HL-60 (cell line): ENCODE measurements around the gene SIPA1L3.

Source experiments
- DNase-seq, 2 experiments: peaks; one replicate each; pipeline ENCODE4 v3.0.0-alpha.2; 2010 to 2020; ENCODE audit warnings: low read depth in 1 of 2, low spot score in 1 of 2
- H3K27ac ChIP-seq: fragments of 250-450 bp; sonication (Bioruptor Pico); replicated peaks from 2 replicates; pipeline ENCODE4 v1.5.1; 2020; ENCODE audit warnings: mild to moderate bottlenecking, moderate library complexity
- H3K27me3 ChIP-seq: fragments of 250-450 bp; sonication (Bioruptor Pico); 2 replicates; pipeline ENCODE4 v1.5.1; 2021; ENCODE audit warnings: mild to moderate bottlenecking, moderate library complexity; ENCODE audit not compliant: insufficient read depth, poor library complexity, severe bottlenecking
- H3K4me3 ChIP-seq: replicated peaks from 2 replicates; pipeline ENCODE4 v1.5.1; 2011; ENCODE audit warnings: mild to moderate bottlenecking, control low read depth, low read length; ENCODE audit not compliant: insufficient read depth
- GABPA ChIP-seq: IDR thresholded peaks from 2 replicates; pipeline ENCODE4 v1.6.1; 2012; ENCODE audit warnings: low read depth
- POLR2AphosphoS5 ChIP-seq: IDR thresholded peaks from 2 replicates; pipeline ENCODE4 v1.6.1; 2012; ENCODE audit warnings: low read depth
- SPI1 ChIP-seq: IDR thresholded peaks from 2 replicates; pipeline ENCODE4 v1.6.1; 2012; ENCODE audit warnings: low read depth, mild to moderate bottlenecking, borderline replicate concordance
- TF ChIP-seq, protein P1 (sequence below): IDR thresholded peaks from one replicate; pipeline ENCODE4 v1.5.1; 2011; ENCODE audit warnings: low read length, control low read depth, inconsistent platforms; ENCODE audit not compliant: insufficient read depth
- TF ChIP-seq, protein P2 (sequence below): IDR thresholded peaks from 2 replicates; pipeline ENCODE4 v1.6.1; 2012; ENCODE audit warnings: low read depth; ENCODE audit not compliant: insufficient replicate concordance

The SIPA1L3 gene

DNA sequence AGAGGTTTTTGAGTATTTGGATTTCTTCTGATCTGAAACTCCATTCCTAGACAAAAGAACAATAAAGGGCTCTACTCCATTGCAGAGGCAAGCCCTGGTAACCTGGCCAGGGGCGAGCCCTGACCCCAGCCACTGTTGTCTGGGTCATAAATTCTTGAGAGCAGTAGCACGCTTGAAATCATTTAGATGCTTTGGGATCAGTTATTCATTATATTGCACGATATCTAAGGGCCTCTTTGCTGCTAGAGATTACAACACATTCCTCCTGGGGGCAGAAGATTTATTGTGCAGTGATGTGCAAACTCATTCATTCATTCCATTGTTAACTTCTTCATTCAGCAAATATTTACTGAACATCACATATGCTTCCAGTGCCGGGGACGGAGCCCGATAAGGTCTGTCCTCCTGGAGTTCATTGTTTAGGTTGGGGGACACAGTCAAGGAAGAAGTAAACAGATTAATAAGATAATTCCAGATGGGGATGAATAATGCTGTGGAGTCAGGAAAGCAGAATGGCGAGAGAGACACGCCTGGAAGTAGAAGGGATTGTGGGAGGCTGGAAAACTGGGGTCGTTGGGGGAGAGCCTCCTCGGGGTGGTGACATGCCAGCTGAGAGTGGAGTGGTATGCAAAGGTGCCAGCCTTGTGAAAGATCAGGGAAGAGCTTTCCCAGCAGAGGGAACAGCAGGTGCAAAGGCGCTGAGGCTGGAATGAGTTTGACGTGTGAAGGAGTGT, 34.9 kb downstream of the SIPA1L3 start:
- Histone ChIP-seq H3K27me3 (no peaks in the 10 kb centered on the region), H3K27ac (no peak overlapping the region), H3K4me3 (no peak overlapping the region)
- no peak for DNase-seq
- TF ChIP-seq, protein P1, sequence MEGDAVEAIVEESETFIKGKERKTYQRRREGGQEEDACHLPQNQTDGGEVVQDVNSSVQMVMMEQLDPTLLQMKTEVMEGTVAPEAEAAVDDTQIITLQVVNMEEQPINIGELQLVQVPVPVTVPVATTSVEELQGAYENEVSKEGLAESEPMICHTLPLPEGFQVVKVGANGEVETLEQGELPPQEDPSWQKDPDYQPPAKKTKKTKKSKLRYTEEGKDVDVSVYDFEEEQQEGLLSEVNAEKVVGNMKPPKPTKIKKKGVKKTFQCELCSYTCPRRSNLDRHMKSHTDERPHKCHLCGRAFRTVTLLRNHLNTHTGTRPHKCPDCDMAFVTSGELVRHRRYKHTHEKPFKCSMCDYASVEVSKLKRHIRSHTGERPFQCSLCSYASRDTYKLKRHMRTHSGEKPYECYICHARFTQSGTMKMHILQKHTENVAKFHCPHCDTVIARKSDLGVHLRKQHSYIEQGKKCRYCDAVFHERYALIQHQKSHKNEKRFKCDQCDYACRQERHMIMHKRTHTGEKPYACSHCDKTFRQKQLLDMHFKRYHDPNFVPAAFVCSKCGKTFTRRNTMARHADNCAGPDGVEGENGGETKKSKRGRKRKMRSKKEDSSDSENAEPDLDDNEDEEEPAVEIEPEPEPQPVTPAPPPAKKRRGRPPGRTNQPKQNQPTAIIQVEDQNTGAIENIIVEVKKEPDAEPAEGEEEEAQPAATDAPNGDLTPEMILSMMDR = no peak
- TF ChIP-seq POLR2AphosphoS5 = no peak
- no peak for TF ChIP-seq SPI1
- TF ChIP-seq, protein P2, sequence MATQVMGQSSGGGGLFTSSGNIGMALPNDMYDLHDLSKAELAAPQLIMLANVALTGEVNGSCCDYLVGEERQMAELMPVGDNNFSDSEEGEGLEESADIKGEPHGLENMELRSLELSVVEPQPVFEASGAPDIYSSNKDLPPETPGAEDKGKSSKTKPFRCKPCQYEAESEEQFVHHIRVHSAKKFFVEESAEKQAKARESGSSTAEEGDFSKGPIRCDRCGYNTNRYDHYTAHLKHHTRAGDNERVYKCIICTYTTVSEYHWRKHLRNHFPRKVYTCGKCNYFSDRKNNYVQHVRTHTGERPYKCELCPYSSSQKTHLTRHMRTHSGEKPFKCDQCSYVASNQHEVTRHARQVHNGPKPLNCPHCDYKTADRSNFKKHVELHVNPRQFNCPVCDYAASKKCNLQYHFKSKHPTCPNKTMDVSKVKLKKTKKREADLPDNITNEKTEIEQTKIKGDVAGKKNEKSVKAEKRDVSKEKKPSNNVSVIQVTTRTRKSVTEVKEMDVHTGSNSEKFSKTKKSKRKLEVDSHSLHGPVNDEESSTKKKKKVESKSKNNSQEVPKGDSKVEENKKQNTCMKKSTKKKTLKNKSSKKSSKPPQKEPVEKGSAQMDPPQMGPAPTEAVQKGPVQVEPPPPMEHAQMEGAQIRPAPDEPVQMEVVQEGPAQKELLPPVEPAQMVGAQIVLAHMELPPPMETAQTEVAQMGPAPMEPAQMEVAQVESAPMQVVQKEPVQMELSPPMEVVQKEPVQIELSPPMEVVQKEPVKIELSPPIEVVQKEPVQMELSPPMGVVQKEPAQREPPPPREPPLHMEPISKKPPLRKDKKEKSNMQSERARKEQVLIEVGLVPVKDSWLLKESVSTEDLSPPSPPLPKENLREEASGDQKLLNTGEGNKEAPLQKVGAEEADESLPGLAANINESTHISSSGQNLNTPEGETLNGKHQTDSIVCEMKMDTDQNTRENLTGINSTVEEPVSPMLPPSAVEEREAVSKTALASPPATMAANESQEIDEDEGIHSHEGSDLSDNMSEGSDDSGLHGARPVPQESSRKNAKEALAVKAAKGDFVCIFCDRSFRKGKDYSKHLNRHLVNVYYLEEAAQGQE = no peak

DNA sequence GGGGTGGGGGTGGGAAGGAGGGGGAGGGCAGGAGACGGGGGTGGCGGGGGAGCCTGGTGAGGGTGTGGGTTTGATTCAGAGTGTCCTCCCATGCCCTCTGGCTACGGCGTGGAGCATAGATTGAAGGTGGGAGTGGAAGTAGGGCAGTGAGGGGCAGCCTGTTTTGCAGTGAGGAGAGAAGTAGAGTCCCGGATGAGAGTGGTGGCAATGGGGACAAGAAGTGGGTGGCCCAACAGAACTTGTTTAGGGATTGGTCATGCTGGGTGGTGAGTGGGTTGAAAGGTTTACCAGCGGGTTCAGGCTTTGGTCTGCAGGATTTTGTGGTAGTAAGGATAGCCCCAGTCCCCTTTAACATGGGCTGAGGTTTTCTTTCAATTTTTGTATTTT, 35.5 kb downstream of the SIPA1L3 start:
- H3K27ac ChIP-seq = no peak overlapping the region
- H3K4me3 ChIP-seq = no peak overlapping the region
- TF ChIP-seq, protein P1 = no peak
- no peak for TF ChIP-seq POLR2AphosphoS5
- TF ChIP-seq GABPA = no peak
- TF ChIP-seq SPI1 = no peak
- TF ChIP-seq, protein P2 = no peak
- DNase-seq = no peak
- H3K27me3 ChIP-seq = no peaks in the 10 kb centered on the region

DNA sequence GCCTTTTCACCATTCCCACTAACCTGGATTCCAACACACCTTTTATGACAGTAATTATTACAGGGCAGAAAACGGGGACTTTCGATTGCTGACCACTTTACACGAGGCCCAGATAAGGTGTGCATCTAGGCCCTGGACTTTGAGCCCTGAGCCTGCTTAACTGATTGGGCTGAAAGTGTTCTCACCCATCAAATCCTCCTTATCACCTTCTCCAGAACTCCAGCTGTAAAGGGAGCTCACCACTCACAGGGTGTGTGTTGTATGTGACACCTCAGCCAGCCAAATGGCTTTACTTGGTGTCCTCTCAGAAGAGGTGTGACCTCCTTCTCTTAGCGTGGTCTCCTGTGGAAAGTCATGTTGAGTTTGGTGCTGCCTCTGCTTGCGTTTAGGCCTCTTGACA, 36.5 kb downstream of the SIPA1L3 start:
- H3K27ac ChIP-seq = no peak overlapping the region
- TF ChIP-seq SPI1 (no peak), POLR2AphosphoS5 (no peak), GABPA (no peak)
- TF ChIP-seq, protein P2 = no peak
- TF ChIP-seq, protein P1 = no peak
- H3K27me3 ChIP-seq = no peaks in the 10 kb centered on the region
- H3K4me3 ChIP-seq = no peak overlapping the region
- DNase-seq = no peak
